Neural progenitor cell (in vitro differentiated cells): ENCODE results near the gene PPP1R9B. TPM values are rescaled to one million over a fixed set of nuclear protein-coding genes. Genes with fewer than 3 reads are reported as not detected.

ENCODE experiments used
- DNase-seq: peaks from one replicate; pipeline ENCODE4 v3.0.0-alpha.2; 2016; ENCODE audit warnings: low spot score
- H2AFZ ChIP-seq: fragments of 200-600 bp; sonication (generic); replicated peaks from 2 replicates; pipeline ENCODE4 v1.6.1; 2016; ENCODE audit warnings: antibody characterized with exemption
- H3F3A ChIP-seq: fragments of 200-600 bp; sonication (generic); 2 replicates; pipeline ENCODE4 v1.6.1; 2016; ENCODE audit warnings: antibody characterized with exemption, low read depth
- H3K27ac ChIP-seq: fragments of 200-600 bp; sonication (generic); 2 replicates; pipeline ENCODE4 v1.5.1; 2016; ENCODE audit warnings: mild to moderate bottlenecking
- H3K27me3 ChIP-seq: fragments of 200-600 bp; sonication (generic); 2 replicates; pipeline ENCODE4 v1.6.1; 2016; ENCODE audit warnings: mild to moderate bottlenecking, moderate library complexity
- H3K36me3 ChIP-seq: fragments of 200-600 bp; sonication (generic); 2 replicates; pipeline ENCODE4 v1.5.1; 2016
- H3K4me1 ChIP-seq: fragments of 200-600 bp; sonication (generic); 2 replicates; pipeline ENCODE4 v1.6.1; 2016; ENCODE audit warnings: mixed run types
- H3K4me2 ChIP-seq: fragments of 200-600 bp; sonication (generic); 2 replicates; pipeline ENCODE4 v1.6.1; 2016
- H3K4me3 ChIP-seq: fragments of 200-600 bp; sonication (generic); 2 replicates; pipeline ENCODE4 v1.5.1; 2016
- H3K79me2 ChIP-seq: fragments of 200-600 bp; sonication (generic); 2 replicates; pipeline ENCODE4 v1.6.1; 2016; ENCODE audit warnings: low read depth
- H3K9ac ChIP-seq: fragments of 200-600 bp; sonication (generic); 2 replicates; pipeline ENCODE4 v1.6.1; 2016
- H3K9me3 ChIP-seq: fragments of 200-600 bp; sonication (generic); 2 replicates; pipeline ENCODE4 v1.5.1; 2016; ENCODE audit warnings: low read depth
- H4K20me1 ChIP-seq: fragments of 200-600 bp; sonication (generic); 2 replicates; pipeline ENCODE4 v1.6.1; 2016; ENCODE audit warnings: low read depth
- H3K27ac Mint-ChIP-seq: 3 replicates; pipeline ENCODE4 v1.8.0; 2021; ENCODE audit warnings: mixed read lengths
- H3K27me3 Mint-ChIP-seq: 2 replicates; pipeline ENCODE4 v1.8.0; 2022; ENCODE audit warnings: low read depth, mild to moderate bottlenecking, inconsistent platforms, moderate library complexity, mixed read lengths; ENCODE audit not compliant: insufficient read depth
- H3K36me3 Mint-ChIP-seq: 3 replicates; pipeline ENCODE4 v1.8.0; 2021; ENCODE audit warnings: mixed read lengths
- H3K4me1 Mint-ChIP-seq: 3 replicates; pipeline ENCODE4 v1.8.0; 2021; ENCODE audit warnings: mixed read lengths
- H3K4me3 Mint-ChIP-seq: 3 replicates; pipeline ENCODE4 v1.8.0; 2021; ENCODE audit warnings: mild to moderate bottlenecking, moderate library complexity, mixed read lengths
- H3K9me3 Mint-ChIP-seq: 3 replicates; pipeline ENCODE4 v1.8.0; 2020; ENCODE audit warnings: mixed read lengths
- EZH2 ChIP-seq: fragments of 200-600 bp; sonication (generic); IDR thresholded peaks from 2 replicates; pipeline ENCODE4 v1.6.1; 2017; ENCODE audit warnings: antibody characterized with exemption, mild to moderate bottlenecking, moderate library complexity
- EZH2phosphoT487 ChIP-seq: fragments of 200-600 bp; sonication (generic); IDR thresholded peaks from 2 replicates; pipeline ENCODE4 v1.6.1; 2017; ENCODE audit warnings: antibody characterized with exemption
- total RNA-seq: library from RNA; depleted of rRNA; stranded (reverse); fragments of >200 nt; gene quantifications from 2 replicates; pipeline ENCODE4 v1.2.3, GENCODE V29; 2015; ENCODE audit warnings: low replicate concordance
- TF ChIP-seq, protein P1 (sequence below): fragments of 200-600 bp; sonication (generic); IDR thresholded peaks from 2 replicates; pipeline ENCODE4 v1.5.1; 2017; ENCODE audit warnings: antibody characterized with exemption, mild to moderate bottlenecking

Gene PPP1R9B
- total RNA-seq, 1 donor from 2014 or later = 12.0 TPM

- H3K27ac Mint-ChIP-seq = peak overlapping the region; percentile 9
- no peaks in the 10 kb centered on the region for H3K36me3 ChIP-seq
- peaks cover 1% of the 10 kb centered on the region for H3K36me3 Mint-ChIP-seq
- no peak overlapping the region for H2AFZ ChIP-seq
- TF ChIP-seq, protein P1, sequence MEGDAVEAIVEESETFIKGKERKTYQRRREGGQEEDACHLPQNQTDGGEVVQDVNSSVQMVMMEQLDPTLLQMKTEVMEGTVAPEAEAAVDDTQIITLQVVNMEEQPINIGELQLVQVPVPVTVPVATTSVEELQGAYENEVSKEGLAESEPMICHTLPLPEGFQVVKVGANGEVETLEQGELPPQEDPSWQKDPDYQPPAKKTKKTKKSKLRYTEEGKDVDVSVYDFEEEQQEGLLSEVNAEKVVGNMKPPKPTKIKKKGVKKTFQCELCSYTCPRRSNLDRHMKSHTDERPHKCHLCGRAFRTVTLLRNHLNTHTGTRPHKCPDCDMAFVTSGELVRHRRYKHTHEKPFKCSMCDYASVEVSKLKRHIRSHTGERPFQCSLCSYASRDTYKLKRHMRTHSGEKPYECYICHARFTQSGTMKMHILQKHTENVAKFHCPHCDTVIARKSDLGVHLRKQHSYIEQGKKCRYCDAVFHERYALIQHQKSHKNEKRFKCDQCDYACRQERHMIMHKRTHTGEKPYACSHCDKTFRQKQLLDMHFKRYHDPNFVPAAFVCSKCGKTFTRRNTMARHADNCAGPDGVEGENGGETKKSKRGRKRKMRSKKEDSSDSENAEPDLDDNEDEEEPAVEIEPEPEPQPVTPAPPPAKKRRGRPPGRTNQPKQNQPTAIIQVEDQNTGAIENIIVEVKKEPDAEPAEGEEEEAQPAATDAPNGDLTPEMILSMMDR = no peak
- TF ChIP-seq EZH2phosphoT487 (no peak), EZH2 (no peak)
- H3K4me2 ChIP-seq = no peak overlapping the region
- no peak for DNase-seq
- H3K9me3 Mint-ChIP-seq = no peaks in the 10 kb centered on the region
- H3K27ac ChIP-seq = no peak overlapping the region
- H4K20me1 ChIP-seq = no peaks in the 10 kb centered on the region
- H3K79me2 ChIP-seq = peaks cover 13% of the 10 kb centered on the region
- H3K4me1 ChIP-seq = peaks cover 13% of the 10 kb centered on the region
- no peak overlapping the region for H3K4me3 Mint-ChIP-seq
- no peaks in the 10 kb centered on the region for H3K9me3 ChIP-seq
- H3F3A ChIP-seq = peaks cover 4% of the 10 kb centered on the region
- no peak overlapping the region for H3K4me3 ChIP-seq
- peaks cover 19% of the 10 kb centered on the region for H3K4me1 Mint-ChIP-seq
- H3K9ac ChIP-seq = no peak overlapping the region
- no peaks in the 10 kb centered on the region for H3K27me3 ChIP-seq
- H3K27me3 Mint-ChIP-seq = peaks cover 24% of the 10 kb centered on the region
Measured at GRCh38 chr17:50093246-50093645, 57.2 kb downstream of the PPP1R9B start.

GRCh38 chr17:50091918-50092285, 58.6 kb downstream of the PPP1R9B start:
- no peak overlapping the region for H3K4me2 ChIP-seq
- no peak overlapping the region for H3K9ac ChIP-seq
- Mint-ChIP-seq H3K4me3 (no peak overlapping the region), H3K27me3 (peaks cover 20% of the 10 kb centered on the region), H3K27ac (no peak overlapping the region), H3K4me1 (peaks cover 19% of the 10 kb centered on the region), H3K9me3 (no peaks in the 10 kb centered on the region), H3K36me3 (no peaks in the 10 kb centered on the region)
- H3K79me2 ChIP-seq = peaks cover 13% of the 10 kb centered on the region
- DNase-seq = no peak
- no peak overlapping the region for H3K4me3 ChIP-seq
- H3K36me3 ChIP-seq = no peaks in the 10 kb centered on the region
- no peaks in the 10 kb centered on the region for H4K20me1 ChIP-seq
- no peak overlapping the region for H3K27ac ChIP-seq
- H3F3A ChIP-seq = peaks cover 4% of the 10 kb centered on the region
- no peaks in the 10 kb centered on the region for H3K9me3 ChIP-seq
- no peak overlapping the region for H2AFZ ChIP-seq
- no peaks in the 10 kb centered on the region for H3K27me3 ChIP-seq
- TF ChIP-seq, protein P1 = no peak
- no peak for TF ChIP-seq EZH2
- TF ChIP-seq EZH2phosphoT487 = no peak
- H3K4me1 ChIP-seq = peaks cover 13% of the 10 kb centered on the region

GRCh38 chr17:50090971-50091917, 59.2 kb downstream of the PPP1R9B start:
- H3K36me3 Mint-ChIP-seq = no peaks in the 10 kb centered on the region
- no peak overlapping the region for H3K4me3 Mint-ChIP-seq
- Histone ChIP-seq H3K36me3 (no peaks in the 10 kb centered on the region), H3K27ac (no peak overlapping the region), H3K9me3 (no peaks in the 10 kb centered on the region), H4K20me1 (no peaks in the 10 kb centered on the region), H3K9ac (no peak overlapping the region), H3K27me3 (no peaks in the 10 kb centered on the region), H3K79me2 (peaks cover 10% of the 10 kb centered on the region), H3K4me1 (peaks cover 13% of the 10 kb centered on the region), H3F3A (peaks cover 8% of the 10 kb centered on the region), H3K4me3 (no peak overlapping the region), H2AFZ (no peak overlapping the region), H3K4me2 (no peak overlapping the region)
- TF ChIP-seq, protein P1 = no peak
- TF ChIP-seq EZH2 (no peak), EZH2phosphoT487 (no peak)
- H3K27ac Mint-ChIP-seq = no peak overlapping the region
- H3K4me1 Mint-ChIP-seq = peaks cover 19% of the 10 kb centered on the region
- no peaks in the 10 kb centered on the region for H3K9me3 Mint-ChIP-seq
- peaks cover 20% of the 10 kb centered on the region for H3K27me3 Mint-ChIP-seq
- no peak for DNase-seq
